HUDEP-2 (cell line): Measurements from ENCODE around the gene TPRA1.
A peak's percentile ranks its signal among the peaks of the same experiment; 100 is the strongest.

Experiments used
- DNase-seq, 76 experiments: peaks; one replicate each; lab custom pipeline; 2025; ENCODE audit not compliant: unreplicated experiment in 76 of 76; lab: John Stamatoyannopoulos, UW

TPRA1 gene

DNA sequence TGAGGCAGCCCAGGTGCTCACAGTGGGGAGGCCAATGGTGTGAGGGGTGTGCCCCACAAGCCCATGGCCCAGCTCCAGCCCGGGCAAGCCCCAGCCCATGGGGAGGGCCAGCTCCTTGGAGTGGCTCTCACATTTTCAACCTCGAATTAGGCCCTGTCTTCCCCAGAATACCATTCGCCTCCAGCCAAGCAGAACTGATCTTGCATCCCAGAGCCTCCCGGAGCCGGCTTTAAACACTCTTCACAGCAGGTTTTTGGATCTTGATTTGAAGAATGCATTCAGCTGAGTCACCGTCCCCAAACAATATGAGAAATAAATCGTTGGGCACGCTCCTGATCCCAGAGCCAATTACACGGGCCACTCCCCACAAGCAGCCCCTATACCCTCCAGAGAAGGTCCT is 23.7 kb downstream of the TPRA1 start:
- DNase-seq, result no peak

DNA sequence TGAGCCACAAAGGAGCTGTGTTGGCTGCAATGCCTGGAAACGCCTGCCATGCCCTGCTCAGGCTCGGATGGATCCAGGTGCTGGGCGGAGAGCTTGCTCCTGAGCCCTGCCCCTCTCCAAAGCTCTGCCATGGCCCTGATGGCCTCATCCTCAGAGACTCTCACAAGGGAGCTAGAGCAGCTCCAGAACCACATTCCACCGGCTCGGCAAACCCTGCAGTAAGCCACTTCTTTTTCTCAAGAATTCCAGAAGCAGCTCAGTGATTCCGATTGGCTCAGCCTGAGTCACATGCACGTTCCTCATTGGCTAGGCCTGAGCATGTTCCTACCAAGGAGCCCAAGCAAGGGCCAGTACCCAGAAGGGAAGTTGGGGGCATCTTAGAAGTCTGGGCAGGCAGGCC is 24.8 kb downstream of the TPRA1 start:
- no peak for DNase-seq

DNA sequence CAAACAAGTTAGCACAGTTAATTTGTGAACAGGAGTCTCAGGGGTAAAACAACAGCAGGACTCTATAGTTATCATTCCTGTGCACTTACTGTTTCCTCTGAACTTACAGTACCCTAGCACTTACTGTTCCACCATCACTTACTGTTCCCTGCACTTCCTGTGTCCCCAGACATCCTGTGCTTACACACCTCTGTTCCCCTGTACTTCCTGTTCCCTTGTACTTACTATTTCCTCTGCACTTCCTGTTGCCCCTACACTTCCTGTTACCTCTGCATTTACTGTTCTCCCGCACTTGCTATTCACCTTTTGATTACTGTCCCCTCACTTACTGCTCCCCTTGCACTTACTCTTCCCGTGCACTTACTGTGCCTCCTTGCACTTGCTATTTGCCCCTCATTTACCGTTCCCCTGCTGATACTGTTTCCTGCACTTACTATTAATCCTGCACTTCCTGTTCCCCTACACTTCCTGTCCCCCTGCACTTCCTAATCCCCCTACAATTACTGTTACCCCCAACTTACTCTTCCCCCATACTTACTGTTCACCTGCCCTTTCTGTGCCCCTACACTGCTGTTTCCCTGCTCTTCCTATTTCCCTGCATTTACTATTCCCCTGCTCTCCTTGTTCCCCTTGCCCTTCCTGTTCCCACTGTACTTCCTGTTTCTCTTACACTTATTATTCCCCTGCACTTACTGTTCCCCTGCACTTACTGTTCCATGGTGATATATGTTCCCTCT is 30.3 kb downstream of the TPRA1 start:
- no peak for DNase-seq

DNA sequence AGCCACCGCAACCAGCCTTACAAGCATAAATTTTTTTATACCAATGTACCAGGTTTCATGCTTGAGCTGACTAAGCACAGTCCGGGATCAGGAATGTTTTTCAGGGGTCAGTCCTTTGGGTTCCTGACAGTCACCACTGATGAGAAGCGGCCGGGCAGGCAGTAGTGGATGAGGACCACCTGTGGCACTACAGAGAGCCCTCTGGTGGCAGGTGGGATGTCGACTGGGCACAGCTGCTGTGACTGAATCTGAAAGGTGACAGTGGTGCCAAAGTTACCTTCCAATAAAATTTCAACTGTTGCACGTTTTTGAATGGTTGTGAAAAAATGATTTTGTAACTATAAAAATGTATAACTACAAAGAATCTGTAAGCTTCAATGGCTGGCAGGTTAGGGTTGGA is 34.0 kb downstream of the TPRA1 start:
- no peak for DNase-seq

DNA sequence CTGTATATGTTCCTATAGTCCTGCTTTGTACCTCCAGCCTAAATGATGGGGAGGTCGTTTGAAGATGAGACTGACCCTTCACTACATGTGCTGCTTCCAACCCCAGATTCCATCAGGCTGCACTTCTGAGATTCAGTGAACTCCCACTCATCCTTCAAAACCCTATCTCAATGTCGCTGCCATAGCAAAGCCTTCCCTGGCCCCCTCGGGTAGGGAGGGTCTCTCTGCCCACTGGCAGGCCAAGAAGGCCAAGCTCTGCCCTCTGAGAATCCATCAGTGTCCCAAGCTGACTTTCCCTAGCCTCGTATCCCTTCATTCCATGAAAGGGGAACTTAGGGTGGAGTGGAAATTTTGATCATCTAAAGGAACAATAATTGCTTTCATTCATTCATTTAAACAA is 35.4 kb downstream of the TPRA1 start:
- no peak for DNase-seq

DNA sequence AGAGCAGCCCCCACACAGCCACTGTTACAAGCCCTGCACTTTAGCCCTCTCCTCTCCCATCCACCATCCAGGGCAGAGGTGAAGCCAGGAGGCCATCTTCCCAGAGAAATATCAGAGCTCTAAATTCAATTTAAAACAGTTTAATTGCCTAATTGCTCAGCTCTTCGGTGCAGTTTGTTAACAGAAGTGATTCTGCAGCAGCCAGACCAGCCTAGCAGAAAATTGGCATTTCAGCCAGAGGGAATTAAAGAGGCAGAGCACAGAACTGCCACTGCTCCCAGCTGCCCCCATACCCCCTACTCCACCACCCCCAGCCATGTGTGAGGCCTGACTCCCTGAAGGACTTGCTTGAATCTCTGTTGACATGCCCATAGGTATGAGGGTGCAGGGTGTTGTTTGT is 38.5 kb downstream of the TPRA1 start:
- no peak for DNase-seq

DNA sequence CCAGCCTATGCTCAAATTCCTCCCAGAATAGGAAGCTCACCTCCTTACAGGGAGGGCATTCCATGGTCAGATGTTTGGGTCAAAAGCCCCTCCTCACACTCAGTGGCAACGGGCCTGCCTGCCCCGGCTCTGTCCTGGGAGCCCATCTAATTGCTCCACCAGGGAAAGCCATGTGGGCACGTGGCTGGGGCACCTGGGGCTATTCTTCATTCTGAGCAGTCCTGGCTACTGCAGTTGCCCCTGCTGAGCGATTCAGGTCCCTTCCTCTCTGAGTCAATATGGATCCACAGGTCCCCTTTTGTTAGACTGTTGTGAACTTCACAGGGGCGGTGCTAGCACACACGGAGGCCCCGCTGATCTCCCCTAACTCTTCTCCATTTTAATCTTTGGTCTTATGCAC is 39.4 kb downstream of the TPRA1 start:
- no peak for DNase-seq

DNA sequence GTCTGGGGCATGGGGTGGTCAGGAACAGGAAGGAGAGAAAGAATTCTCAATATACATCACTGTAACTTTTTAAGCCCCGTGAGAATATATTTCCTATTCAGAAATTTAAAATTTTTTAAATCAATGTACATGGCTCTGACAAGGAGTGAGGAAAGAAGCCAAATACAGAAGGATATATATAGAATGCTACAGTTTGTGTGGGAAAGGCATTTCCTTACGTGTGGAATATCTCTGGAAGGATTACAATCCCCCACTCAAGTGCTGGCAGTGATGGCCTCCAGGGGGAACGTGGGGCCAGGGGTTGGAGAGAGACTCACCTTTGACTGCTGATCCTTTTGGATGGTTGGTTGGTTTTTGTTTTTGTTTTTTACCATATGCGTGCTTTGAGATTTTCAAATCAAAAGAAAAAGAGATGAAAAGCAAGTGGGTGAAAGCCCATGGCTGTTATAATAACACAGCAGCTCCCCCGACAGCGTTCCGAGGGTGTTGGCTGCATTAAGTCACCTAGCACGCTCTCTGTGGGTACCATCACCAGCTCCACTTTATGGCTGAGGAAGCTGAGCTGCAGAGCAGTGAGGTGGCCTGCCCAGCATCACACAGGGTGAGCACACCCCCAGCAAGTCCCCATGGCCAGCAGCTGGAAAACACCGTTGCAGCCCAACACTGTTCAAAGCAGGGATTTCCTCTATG is 39.9 kb downstream of the TPRA1 start:
- no peak for DNase-seq

DNA sequence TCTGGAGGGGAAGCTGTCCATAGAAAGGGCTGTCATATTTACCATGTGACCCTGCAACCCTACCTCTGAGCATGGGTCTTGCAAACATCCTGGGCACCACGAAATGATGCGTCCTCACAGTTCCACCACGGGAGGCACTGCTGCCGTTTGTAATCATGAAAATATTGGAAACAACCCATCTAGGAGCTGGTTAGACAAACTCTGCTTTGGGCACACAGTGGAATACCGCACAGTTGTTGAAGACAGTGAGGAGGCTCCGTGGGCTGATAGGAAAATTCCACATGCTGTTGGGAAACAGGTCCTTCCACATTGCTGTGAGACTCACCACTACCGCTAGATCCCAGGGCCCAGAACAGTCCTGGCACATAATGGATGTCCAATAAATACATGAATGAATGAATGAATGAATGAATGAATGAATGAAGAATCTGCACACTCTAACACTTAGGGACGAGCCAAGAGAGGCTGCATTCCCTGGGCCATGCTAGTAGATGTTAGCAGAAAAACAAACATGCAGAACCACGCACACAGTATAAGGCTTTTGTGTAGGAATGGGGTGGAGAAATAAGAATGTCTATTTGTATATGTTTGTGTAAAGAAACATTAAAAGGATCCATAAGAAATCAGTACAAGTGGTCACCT is 40.6 kb downstream of the TPRA1 start:
- DNase-seq, result no peak

DNA sequence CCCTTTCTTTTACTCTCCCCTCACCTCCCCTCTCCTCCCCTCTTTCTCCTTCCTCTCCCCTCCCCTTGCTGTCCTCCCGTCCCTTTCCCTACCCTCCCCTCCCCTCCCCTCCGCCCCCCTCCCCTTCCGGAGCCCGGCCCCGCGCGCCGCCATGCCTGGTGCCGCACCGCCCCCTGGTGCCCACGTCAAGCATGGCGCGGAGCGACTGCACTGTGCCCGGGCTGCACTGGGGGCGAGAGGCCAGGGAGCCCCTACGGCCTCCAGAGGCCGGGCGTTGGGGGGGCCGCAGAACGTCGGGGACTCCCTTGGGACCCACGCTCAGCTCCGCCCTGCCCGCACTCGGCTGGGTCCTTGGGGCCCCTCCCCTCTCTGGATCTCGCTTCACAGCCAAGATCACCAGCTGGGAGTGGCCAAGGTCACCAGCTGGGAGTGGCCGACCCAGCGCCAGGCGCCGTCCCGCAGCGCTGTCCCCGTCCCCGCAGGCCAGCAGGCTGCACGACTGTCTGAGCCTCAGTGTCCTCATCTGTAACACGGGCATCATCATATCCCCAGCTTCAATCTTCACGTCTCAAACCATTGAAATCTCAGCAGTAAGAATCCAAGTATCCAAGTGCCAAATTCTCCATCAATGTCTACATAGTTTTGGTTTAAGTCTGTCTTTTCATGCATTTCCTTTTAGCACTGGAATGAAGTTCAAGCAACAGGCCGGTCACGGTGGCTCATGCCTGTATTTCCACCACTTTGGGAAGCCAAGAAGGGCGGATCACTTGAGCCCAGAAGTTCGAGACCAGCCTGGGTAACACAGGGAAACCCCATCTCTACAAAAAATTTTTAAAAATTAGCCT is 42.5 kb downstream of the TPRA1 start:
- peak in 40 of 76 experiments; percentile 2 to 63 (median 37) for DNase-seq

DNA sequence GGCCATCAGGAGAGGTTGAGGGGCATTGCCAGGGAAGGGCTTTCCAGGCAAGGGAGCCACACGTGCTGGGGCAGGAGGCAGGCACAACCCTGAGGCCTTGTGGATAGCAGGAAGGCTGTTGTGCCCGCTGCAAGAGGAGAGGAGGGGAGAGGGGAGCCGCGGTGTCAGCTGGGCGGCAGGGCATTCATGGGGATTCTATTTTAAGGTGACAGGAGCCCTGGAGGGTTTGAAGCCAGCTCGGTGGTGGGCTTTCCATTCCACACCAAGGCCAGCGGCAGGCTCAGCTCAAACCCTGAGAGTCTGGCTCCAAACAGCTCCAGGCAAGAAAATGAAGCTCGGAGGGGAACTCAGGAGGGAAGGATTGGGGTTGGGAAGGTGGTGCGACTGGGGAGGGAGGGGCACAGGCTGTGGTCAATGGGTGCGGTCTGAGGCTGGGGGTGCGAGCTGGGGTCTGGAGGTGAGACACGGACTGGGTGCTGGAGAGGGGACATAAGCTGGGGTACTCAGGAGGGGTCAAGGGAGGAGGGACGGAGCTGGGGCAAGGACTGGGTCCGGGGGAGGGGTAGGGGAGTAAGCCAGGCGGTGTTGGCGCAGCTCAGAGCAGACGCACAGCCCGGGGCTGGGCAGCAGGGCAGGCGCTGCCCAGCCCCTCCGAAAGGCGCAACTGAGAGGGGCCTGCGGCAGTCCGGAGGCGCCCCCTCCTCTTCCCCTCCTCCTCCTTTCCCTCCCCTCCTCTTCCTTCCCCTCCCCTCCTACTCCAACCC is 43.4 kb downstream of the TPRA1 start:
- DNase-seq, result no peak

DNA sequence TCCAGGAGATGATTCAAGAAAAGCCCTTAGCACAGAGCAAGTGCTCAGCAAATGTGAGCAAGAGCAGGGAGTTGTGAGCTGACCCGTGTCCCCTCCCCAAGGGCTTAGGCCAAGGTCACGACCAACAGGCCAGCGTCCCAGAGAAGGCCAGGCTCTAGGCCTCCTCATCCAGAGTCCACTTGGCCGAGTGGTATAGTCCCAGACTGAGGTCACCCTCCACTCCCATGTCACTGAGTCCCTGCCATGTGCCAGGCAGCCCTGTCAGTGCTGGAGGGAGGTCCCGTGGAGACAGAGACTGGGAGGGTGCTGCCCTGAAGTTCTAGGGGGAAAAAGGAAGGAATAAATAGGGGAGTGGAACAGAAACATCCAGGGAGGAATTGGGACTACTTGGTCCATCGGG is 44.0 kb downstream of the TPRA1 start:
- no peak for DNase-seq

DNA sequence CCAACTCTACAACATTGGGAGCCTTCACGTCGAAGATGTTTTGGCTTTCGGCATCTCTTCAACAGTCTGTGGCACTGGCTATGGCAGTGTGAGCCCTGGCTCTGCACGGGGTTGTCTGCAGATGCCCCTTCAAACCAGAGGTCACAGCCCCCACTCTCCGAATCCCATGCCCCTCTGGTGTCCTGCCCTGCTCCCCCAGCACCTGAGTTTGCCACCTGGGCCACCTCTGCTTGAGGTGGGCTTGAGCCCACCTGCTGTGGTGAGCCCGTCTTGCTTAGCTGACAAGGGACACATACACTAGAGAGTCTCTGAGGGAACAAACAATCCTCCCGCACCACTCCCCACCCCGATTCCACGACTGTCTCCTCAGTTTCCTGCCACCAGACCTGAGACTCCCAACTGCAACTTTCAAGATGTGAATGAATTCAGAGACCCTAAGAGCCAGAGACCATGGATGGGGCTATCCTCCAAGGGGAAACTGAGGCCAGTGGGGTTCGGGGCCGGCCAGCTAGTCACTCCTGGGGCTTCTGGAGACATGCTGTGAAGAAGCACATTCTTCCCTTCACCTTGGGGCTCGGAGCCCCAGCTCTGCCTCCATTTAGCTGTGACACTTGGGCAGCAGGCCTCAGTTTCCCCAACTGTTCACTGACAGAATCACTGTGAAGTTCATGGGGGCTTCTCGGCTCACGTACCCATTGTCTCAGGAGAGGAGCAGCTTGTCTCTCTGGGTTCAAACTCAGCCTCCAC is 44.6 kb downstream of the TPRA1 start:
- no peak for DNase-seq

DNA sequence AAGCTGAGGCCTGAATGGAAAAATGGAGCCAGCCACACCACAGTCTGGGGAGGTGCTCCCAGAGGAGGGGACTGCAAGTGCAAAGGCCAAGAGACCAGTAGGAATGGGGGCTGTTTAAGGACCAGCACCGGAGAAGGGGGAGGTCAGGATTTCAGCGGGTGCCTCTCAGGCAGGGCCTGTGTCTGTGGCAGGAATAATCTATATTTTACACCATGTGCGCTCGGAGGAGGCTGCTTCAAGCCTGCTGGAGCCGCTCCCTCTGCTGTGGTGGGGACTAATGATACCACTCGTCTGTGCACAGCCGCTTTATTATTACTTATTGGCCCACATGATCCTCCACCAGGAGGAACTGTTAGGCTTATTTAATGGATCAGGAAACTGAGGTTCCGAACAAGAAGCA is 45.3 kb downstream of the TPRA1 start:
- DNase-seq, result no peak

DNA sequence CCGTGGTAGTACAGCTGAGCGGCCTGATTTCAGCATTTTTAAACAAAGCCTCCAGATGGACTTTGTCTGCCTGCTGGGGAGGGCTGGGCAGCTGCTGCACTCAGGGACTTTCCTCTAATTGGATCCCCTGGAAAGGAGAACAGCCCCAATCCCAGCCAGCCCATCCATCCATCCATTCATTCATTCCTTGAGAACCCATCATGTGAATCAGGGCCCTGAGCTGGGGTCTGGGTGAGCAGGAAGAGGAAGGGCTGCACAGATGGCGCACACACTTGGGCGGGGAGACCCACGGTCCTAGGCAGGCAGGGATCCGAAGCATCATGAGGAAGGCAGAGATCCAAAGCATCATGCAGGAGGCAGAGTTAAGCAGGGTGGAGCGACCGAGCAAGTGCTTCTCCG is 45.7 kb downstream of the TPRA1 start:
- DNase-seq, result peak in 1 of 76 experiments; percentile 3

DNA sequence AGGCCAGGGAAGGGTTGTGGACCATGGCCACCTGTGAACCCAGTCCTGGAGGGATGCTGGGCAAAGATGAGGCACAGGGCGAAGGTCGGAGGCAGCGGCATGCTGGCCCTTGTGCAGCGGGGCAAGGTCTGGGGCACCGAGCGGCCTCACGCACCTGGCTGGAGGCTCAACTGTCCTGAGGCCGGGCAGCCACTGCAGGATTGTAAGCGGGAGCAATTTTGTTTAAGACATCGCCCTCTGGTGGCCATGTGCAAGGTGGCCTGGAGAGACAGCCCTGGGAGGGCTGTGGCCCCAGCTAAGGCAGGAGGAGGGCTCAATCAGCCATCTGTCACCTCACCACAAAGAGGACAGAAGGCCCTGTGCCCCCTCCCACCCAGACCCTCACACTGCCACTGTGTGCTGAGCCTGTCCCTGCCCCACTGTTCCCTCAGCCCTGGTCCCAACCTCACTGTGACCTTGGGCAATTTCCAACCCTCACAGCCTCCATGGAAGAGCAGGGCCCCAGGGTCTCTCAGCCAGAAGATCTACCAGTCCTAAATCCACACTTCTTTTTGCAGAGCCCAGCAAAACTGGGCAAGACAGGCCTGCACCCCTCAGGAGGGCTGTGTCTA is 46.2 kb downstream of the TPRA1 start:
- DNase-seq, result peak in 62 of 76 experiments; percentile 4 to 77 (median 36)

DNA sequence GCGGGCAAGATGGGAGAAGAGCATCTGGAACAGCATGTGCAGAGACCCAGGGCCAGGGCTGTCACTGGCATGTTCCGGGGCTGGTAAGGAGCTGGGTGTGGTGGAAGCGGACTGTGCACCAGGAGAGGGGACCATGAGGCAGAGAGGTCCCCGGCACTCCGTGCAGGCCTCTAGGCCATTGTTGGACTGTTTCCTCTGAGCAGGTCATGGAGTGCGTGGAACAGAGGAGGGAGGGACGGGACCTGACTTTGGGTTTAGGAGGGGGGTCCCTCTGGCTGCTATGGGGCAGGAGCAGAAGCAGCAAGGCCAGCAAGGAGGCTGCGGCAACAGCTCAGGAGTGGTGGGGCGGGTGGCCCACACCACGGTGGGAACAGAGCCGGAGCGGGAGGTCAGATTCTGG is 47.1 kb downstream of the TPRA1 start:
- DNase-seq, result no peak

DNA sequence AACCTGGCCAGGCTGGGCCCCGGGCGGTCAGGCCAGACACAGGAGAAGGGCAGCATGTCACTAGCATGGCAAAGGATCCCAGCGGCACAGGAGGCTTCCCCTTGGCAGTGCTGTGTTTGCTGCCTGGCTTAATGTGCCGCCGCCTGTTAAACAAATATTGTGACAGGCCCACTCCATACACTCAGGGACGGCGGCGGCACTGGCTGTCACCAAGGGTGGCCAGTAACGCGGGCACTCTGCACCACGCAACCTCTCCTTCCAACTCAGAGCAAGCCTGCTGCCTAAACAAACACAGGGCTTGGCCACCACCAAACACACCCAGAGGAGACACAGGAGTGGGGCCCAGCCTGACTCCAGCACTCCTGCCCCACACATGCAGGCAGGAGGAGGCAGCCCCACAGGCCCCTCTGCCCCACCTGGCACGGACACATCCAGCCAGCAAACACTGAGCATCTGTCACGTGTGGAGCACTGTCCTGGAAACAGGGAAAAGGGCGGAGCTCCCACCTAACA is 48.0 kb downstream of the TPRA1 start:
- DNase-seq, result no peak

DNA sequence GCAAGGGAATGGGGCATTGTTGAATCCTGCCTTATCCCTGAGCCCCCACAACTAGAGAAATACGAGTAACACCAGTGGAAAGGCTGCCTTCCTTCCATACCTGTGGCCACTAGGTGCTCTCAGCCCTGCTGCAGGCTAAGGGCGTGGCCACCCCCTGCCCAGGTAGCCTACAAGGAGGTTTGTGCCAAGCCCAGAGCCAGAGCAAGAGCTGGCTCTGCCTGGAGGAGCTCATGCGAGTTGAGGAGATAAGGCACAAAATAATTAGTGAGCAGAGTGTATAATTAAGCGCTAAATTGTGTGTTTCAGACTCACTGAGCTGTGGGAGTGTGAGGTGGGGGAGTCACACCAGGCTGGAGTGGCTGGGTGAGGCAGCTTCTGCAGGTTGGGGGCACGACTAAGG is 49.2 kb downstream of the TPRA1 start:
- DNase-seq, result no peak
